GM23338 (cell line): ENCODE measurements around the gene CD40LG. TPM values are rescaled to one million over a fixed set of nuclear protein-coding genes. Genes with fewer than 3 reads are reported as not detected.

Experiments used
- ATAC-seq: fragments of 200-7000 bp; cut with Tn5 transposase; 3 replicates; pipeline ENCODE4 v1.9.1; 2020
- DNase-seq: peaks from one replicate; pipeline ENCODE4 v3.0.0-alpha.2; 2015; ENCODE audit warnings: low spot score
- H2AFZ ChIP-seq: fragments of 200-600 bp; sonication (generic); 2 replicates; pipeline ENCODE4 v1.8.0; 2016; ENCODE audit warnings: antibody characterized with exemption, mild to moderate bottlenecking, moderate library complexity
- H3F3A ChIP-seq: fragments of 200-600 bp; sonication (generic); replicated peaks from 2 replicates; pipeline ENCODE4 v1.8.0; 2017; ENCODE audit warnings: antibody characterized with exemption, mixed run types, low read depth
- H3K27ac ChIP-seq: fragments of 200-600 bp; sonication (generic); 2 replicates; pipeline ENCODE4 v1.6.1; 2016; ENCODE audit warnings: low read depth
- H3K27me3 ChIP-seq: fragments of 200-600 bp; sonication (generic); 2 replicates; pipeline ENCODE4 v1.8.0; 2016; ENCODE audit warnings: mild to moderate bottlenecking, mixed run types, moderate library complexity; ENCODE audit not compliant: insufficient read depth
- H3K36me3 ChIP-seq: fragments of 200-600 bp; sonication (generic); 2 replicates; pipeline ENCODE4 v1.8.0; 2016; ENCODE audit warnings: mild to moderate bottlenecking; ENCODE audit not compliant: insufficient read depth
- H3K4me1 ChIP-seq: fragments of 200-600 bp; sonication (generic); 2 replicates; pipeline ENCODE4 v1.8.0; 2016; ENCODE audit warnings: mild to moderate bottlenecking, moderate library complexity; ENCODE audit not compliant: insufficient read depth
- H3K4me2 ChIP-seq: fragments of 200-600 bp; sonication (generic); 2 replicates; pipeline ENCODE4 v1.7.1; 2017; ENCODE audit warnings: mixed run types
- H3K4me3 ChIP-seq: fragments of 200-600 bp; sonication (generic); 2 replicates; pipeline ENCODE4 v1.6.1; 2016; ENCODE audit warnings: mixed run types
- H3K79me2 ChIP-seq: fragments of 200-600 bp; sonication (generic); replicated peaks from 2 replicates; pipeline ENCODE4 v1.8.0; 2017; ENCODE audit warnings: mild to moderate bottlenecking; ENCODE audit not compliant: insufficient read depth
- H3K9me2 ChIP-seq: fragments of 200-600 bp; sonication (generic); 2 replicates; pipeline ENCODE4 v1.8.0; 2017; ENCODE audit not compliant: insufficient read depth
- H4K20me1 ChIP-seq: fragments of 200-600 bp; sonication (generic); replicated peaks from 2 replicates; pipeline ENCODE4 v1.8.0; 2017; ENCODE audit warnings: mild to moderate bottlenecking; ENCODE audit not compliant: insufficient read depth
- H3K27ac Mint-ChIP-seq: 2 replicates; pipeline ENCODE4 v1.8.0; 2020; ENCODE audit warnings: inconsistent platforms, mild to moderate bottlenecking, moderate library complexity, mixed read lengths
- H3K27me3 Mint-ChIP-seq: 3 replicates; pipeline ENCODE4 v1.8.0; 2022; ENCODE audit warnings: low read depth, mild to moderate bottlenecking, moderate library complexity, mixed read lengths, inconsistent platforms; ENCODE audit not compliant: insufficient read depth, poor library complexity
- H3K36me3 Mint-ChIP-seq: 3 replicates; pipeline ENCODE4 v1.8.0; 2021; ENCODE audit warnings: low read depth, mild to moderate bottlenecking, inconsistent platforms, moderate library complexity, mixed read lengths
- H3K4me1 Mint-ChIP-seq: 3 replicates; pipeline ENCODE4 v1.8.0; 2020; ENCODE audit warnings: mild to moderate bottlenecking, inconsistent platforms, mixed read lengths
- H3K4me3 Mint-ChIP-seq: 3 replicates; pipeline ENCODE4 v1.8.0; 2021; ENCODE audit warnings: moderate library complexity, mild to moderate bottlenecking, inconsistent platforms, mixed read lengths
- H3K9me3 Mint-ChIP-seq: 3 replicates; pipeline ENCODE4 v1.8.0; 2020; ENCODE audit warnings: moderate library complexity, mild to moderate bottlenecking, inconsistent platforms, mixed read lengths
- CTCF ChIP-seq, 2 experiments: fragments of 200-600 bp in 1 of 2; sonication (generic) in 1 of 2; conservative IDR thresholded peaks; 2 replicates each; pipeline versions ENCODE4 v1.5.1 to v1.6.1; 2016 to 2017; ENCODE audit warnings: antibody characterized with exemption in 2 of 2, low read depth in 2 of 2, mild to moderate bottlenecking in 2 of 2, moderate library complexity in 1 of 2
- EZH2phosphoT487 ChIP-seq: fragments of 200-600 bp; sonication (generic); IDR thresholded peaks from one replicate; pipeline ENCODE4 v1.8.1; 2018; ENCODE audit warnings: antibody characterized with exemption; ENCODE audit not compliant: unreplicated experiment
- STAT1 ChIP-seq: IDR thresholded peaks from one replicate; pipeline ENCODE4 v1.6.1; 2016; ENCODE audit warnings: antibody characterized with exemption; ENCODE audit not compliant: unreplicated experiment
- ZNF114 ChIP-seq: fragments of 250-450 bp; sonication (Bioruptor Pico); IDR thresholded peaks from 2 replicates; pipeline ENCODE4 v1.5.0; 2020; ENCODE audit warnings: mild to moderate bottlenecking, moderate library complexity
- ZNF462 ChIP-seq: fragments of 250-450 bp; sonication (Bioruptor Pico); IDR thresholded peaks from 2 replicates; pipeline ENCODE4 v1.5.0; 2020; ENCODE audit warnings: mild to moderate bottlenecking, moderate library complexity
- polyA plus RNA-seq: library from polyadenylated mRNA; unstranded; fragments of >200 nt; fragmentation: Nextera tagmentation; extraction: Ambion mirVana; gene quantifications from 2 replicates; pipeline ENCODE4 v1.2.1, GENCODE V29; 2016
- total RNA-seq: library from RNA; depleted of rRNA; stranded (reverse); fragments of >200 nt; shearing (Covaris generic); gene quantifications from 2 replicates; pipeline ENCODE4 v1.2.3, GENCODE V29; 2014
- TF ChIP-seq, protein P1 (sequence below): IDR thresholded peaks from one replicate; pipeline ENCODE4 v1.6.1; 2018; ENCODE audit warnings: antibody characterized with exemption; ENCODE audit not compliant: unreplicated experiment

Gene CD40LG
- total and polyA plus RNA-seq, 2 experiments from 2014 or later: not detected

GRCh38 chrX:136643243-136643642, 4.7 kb upstream of the CD40LG start:
- Mint-ChIP-seq H3K27ac (no peak overlapping the region), H3K4me1 (peaks cover under 1% of the 10 kb centered on the region; the same call in 1 of the 3 replicates), H3K9me3 (no peaks in the 10 kb centered on the region), H3K36me3 (no peaks in the 10 kb centered on the region; the same call in 2 of the 3 replicates), H3K27me3 (peaks cover 2% of the 10 kb centered on the region), H3K4me3 (no peak overlapping the region)
- DNase-seq (no peak), ATAC-seq (no peak)
- Histone ChIP-seq H3K79me2 (no peaks in the 10 kb centered on the region), H4K20me1 (no peaks in the 10 kb centered on the region), H3F3A (no peaks in the 10 kb centered on the region), H3K4me3 (no peak overlapping the region), H3K4me1 (no peaks in the 10 kb centered on the region), H3K27me3 (no peaks in the 10 kb centered on the region), H3K36me3 (no peaks in the 10 kb centered on the region), H3K4me2 (no peak overlapping the region), H2AFZ (no peak overlapping the region), H3K9me2 (no peaks in the 10 kb centered on the region), H3K27ac (no peak overlapping the region)
- no peak for TF ChIP-seq ZNF462
- TF ChIP-seq ZNF114: no peak

DNA sequence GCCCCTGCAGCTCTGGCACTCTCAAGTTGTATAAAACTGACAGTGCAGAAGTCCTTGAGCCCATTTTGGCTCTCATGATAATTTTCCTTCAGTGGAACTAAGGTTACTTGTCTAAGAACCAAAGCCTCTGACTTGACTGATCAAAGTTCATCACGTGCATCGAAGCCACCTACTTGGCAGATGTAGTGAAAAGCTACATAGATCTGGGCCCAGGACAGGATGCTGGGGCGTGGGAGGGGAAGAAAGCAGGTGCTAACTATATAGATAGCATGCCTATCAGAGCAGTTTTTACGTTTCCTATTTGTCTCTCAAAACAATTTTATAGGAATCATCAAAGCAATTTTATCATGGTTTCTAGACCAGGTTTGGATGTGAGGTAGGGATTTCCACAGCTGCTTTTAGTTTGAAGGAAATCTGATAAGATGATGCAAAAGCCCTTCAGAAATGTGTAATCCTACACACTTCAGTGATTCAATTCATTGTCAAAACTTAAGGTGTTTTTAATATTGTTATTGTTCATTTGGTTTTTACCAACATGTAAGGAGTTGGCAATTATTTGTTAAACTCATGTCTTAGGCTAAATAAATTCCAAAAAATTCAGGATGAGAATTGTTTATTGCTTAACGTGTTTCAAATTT, 1.2 kb upstream of the CD40LG start:
- Histone ChIP-seq H3K4me1 (peaks cover 14% of the 10 kb centered on the region), H3K27ac (no peak overlapping the region), H3F3A (no peaks in the 10 kb centered on the region), H3K27me3 (no peaks in the 10 kb centered on the region), H3K79me2 (no peaks in the 10 kb centered on the region), H4K20me1 (no peaks in the 10 kb centered on the region), H3K4me3 (no peak overlapping the region), H3K9me2 (no peaks in the 10 kb centered on the region), H3K4me2 (no peak overlapping the region), H3K36me3 (no peaks in the 10 kb centered on the region), H2AFZ (no peak overlapping the region)
- Mint-ChIP-seq H3K27ac (no peak overlapping the region), H3K27me3 (no peaks in the 10 kb centered on the region), H3K4me1 (peaks cover 17% of the 10 kb centered on the region), H3K4me3 (no peak overlapping the region), H3K9me3 (no peaks in the 10 kb centered on the region), H3K36me3 (no peaks in the 10 kb centered on the region; the same call in 2 of the 3 replicates)
- TF ChIP-seq STAT1 (no peak), CTCF (conservative IDR thresholded peaks at IDR 0.05; ENCODE audit: low read depth in 2 of 2) (no peak), EZH2phosphoT487 (no peak)
- TF ChIP-seq, protein P1, sequence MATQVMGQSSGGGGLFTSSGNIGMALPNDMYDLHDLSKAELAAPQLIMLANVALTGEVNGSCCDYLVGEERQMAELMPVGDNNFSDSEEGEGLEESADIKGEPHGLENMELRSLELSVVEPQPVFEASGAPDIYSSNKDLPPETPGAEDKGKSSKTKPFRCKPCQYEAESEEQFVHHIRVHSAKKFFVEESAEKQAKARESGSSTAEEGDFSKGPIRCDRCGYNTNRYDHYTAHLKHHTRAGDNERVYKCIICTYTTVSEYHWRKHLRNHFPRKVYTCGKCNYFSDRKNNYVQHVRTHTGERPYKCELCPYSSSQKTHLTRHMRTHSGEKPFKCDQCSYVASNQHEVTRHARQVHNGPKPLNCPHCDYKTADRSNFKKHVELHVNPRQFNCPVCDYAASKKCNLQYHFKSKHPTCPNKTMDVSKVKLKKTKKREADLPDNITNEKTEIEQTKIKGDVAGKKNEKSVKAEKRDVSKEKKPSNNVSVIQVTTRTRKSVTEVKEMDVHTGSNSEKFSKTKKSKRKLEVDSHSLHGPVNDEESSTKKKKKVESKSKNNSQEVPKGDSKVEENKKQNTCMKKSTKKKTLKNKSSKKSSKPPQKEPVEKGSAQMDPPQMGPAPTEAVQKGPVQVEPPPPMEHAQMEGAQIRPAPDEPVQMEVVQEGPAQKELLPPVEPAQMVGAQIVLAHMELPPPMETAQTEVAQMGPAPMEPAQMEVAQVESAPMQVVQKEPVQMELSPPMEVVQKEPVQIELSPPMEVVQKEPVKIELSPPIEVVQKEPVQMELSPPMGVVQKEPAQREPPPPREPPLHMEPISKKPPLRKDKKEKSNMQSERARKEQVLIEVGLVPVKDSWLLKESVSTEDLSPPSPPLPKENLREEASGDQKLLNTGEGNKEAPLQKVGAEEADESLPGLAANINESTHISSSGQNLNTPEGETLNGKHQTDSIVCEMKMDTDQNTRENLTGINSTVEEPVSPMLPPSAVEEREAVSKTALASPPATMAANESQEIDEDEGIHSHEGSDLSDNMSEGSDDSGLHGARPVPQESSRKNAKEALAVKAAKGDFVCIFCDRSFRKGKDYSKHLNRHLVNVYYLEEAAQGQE: no peak
- ATAC-seq (no peak), DNase-seq (no peak)
